Liver (tissue), 3 donors: ENCODE measurements around the gene TREM2.

Source experiments
- CTCF ChIP-seq: fragments of 150-350 bp; IDR thresholded peaks from 2 replicates; pipeline ENCODE4 v1.5.1; 2017; ENCODE audit warnings: improper control_type of control experiment, low read depth, low read length; ENCODE audit not compliant: missing input control
- RXRA ChIP-seq, 2 donors: IDR thresholded peaks; 2 replicates each; pipeline ENCODE4 v1.6.1; 2017 to 2018; ENCODE audit warnings: antibody characterized with exemption in 2 of 2, mild to moderate bottlenecking in 1 of 2
- SP1 ChIP-seq: IDR thresholded peaks from 2 replicates; pipeline ENCODE4 v1.6.1; 2018; ENCODE audit warnings: antibody characterized with exemption, mild to moderate bottlenecking
- TAF1 ChIP-seq: conservative IDR thresholded peaks from 2 replicates; pipeline ENCODE4 v1.6.1; 2016; ENCODE audit warnings: antibody characterized with exemption, mild to moderate bottlenecking
- TF ChIP-seq, protein P1 (sequence below): IDR thresholded peaks from 2 replicates; pipeline ENCODE4 v1.6.1; 2016; ENCODE audit warnings: antibody characterized with exemption
- donor health status: healthy.
- donor health status: healthy.

DNA sequence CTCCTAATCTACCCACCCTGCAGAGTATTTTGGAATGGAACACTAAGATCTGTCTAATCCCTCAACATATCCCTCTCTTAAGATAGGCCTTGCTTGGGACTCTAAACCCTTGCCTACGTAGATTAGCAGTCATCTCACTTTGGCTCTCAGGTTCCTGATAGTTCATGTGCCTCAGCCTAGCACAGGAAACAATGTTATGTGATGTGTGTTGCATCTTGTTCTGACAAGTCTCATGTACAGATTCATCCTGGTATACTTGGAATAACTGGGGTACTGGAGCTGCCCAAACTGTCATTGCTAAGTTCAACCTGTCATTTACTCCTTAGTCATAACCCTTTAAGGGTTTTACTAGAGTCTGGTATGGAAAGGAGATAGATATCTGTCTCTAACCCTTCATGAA is 42.9 kb downstream of the TREM2 start:
- TF ChIP-seq, protein P1, sequence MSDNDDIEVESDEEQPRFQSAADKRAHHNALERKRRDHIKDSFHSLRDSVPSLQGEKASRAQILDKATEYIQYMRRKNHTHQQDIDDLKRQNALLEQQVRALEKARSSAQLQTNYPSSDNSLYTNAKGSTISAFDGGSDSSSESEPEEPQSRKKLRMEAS = no peak
- TF ChIP-seq CTCF = no peak
- TF ChIP-seq TAF1 = no peak
- no peak for TF ChIP-seq RXRA (IDR thresholded peaks at IDR 0.05)
- TF ChIP-seq SP1 = no peak
